Measurements from ENCODE around the gene PRICKLE3. TPM values are rescaled to one million over a fixed set of nuclear protein-coding genes. Genes with fewer than 3 reads are reported as not detected.
"Not testable (repeated sequence)": the region's sequence is repeated elsewhere in the genome, so short reads cannot be mapped to it uniquely, and the experiment has no call there.

PRICKLE3 gene
- total RNA-seq, 1 donor from 2014 or later, result 12.7 TPM

DNA sequence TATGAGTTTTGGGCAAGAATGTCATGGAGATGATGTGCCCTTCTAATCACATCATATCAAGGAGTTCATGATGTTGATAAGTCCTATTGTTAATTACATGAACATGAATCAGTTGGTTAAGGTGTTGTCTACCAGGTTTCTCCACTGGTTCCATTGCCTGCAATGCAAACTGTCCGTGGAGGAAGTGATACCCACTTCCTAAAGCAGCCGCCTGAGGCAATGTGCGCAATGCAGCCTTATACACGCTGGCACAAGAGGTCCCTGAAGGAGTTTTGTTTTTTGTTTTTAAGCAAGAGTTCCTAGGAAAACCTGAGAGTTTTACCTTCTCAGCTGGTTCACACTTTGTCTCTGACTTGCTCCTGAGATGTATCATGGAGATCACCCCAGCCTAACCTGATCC, 56.7 kb downstream of the PRICKLE3 start:
- H3K27me3 ChIP-seq (ENCODE audit: control insufficient read depth, insufficient read depth, low read length), result no peaks in the 10 kb centered on the region
- H3K36me3 ChIP-seq (ENCODE audit: control insufficient read depth, insufficient read depth, low read length), result no peaks in the 10 kb centered on the region
- no peak for TF ChIP-seq CTCF (IDR thresholded peaks at IDR 0.05; ENCODE audit: insufficient read depth, low read length, poor library complexity, severe bottlenecking)
- no peak overlapping the region for H3K4me3 ChIP-seq (ENCODE audit: low read depth, low read length)
- no peak for DNase-seq (ENCODE audit: low read depth)

DNA sequence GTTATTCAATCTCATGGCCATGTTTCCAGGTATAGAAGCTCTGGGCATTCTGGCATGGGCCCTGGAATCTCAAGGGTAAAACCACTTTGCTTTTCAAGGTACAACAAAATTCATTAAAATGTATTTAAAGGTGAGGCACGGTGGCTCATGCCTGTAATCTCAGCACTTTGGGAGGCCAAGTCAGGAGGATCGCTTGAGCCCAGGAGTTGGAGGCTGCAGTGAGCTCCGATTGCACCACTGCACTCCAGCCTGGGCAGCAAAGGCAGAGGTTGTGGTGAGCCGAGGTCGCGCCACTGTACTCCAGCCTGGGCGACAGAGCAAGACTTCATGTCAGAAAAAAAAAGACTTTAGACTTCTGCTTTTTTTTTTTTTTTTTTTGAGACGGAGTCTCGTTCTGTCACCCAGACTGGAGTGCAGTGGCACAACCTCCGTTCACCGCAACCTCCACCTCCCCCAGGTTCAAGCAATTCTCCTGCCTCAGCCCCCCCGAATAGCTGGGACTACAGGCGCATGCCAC, 58.4 kb downstream of the PRICKLE3 start:
- DNase-seq (ENCODE audit: low read depth); H3K27me3 ChIP-seq (ENCODE audit: control insufficient read depth, insufficient read depth, low read length); H3K36me3 ChIP-seq (ENCODE audit: control insufficient read depth, insufficient read depth, low read length); H3K4me3 ChIP-seq (ENCODE audit: low read depth, low read length): not testable (repeated sequence)

Other genes with a start within 250 kb of the PRICKLE3 start
- gene OTUD5, start 228.8 kb downstream of the PRICKLE3 start, total RNA-seq, result 51.7 and 56.0 TPM in 2 replicates
- 0.67 and 1.6 TPM in 2 replicates for gene KCND1, start 214.5 kb downstream of the PRICKLE3 start, total RNA-seq
- 25.8 and 31.1 TPM in 2 replicates for gene GRIPAP1, start 184.1 kb downstream of the PRICKLE3 start, total RNA-seq
- 55.6 and 63.3 TPM in 2 replicates for gene TFE3, start 143.0 kb downstream of the PRICKLE3 start, total RNA-seq
- gene CCDC120, start 127.4 kb downstream of the PRICKLE3 start, total RNA-seq, result 5.5 and 6.4 TPM in 2 replicates
- 16.8 and 18.1 TPM in 2 replicates for gene PRAF2, start 112.4 kb downstream of the PRICKLE3 start, total RNA-seq
- 115 and 117 TPM in 2 replicates for gene WDR45, start 106.5 kb downstream of the PRICKLE3 start, total RNA-seq
- 26.4 and 35.0 TPM in 2 replicates for gene GPKOW, start 62.6 kb downstream of the PRICKLE3 start, total RNA-seq
- 2.9 and 5.1 TPM in 2 replicates for gene MAGIX, start 23.6 kb downstream of the PRICKLE3 start, total RNA-seq
- gene PLP2, start 14.5 kb downstream of the PRICKLE3 start, total RNA-seq, result 82.6 and 118 TPM in 2 replicates
- gene SYP, start 13.8 kb upstream of the PRICKLE3 start, total RNA-seq, result 0.27 and 1.0 TPM in 2 replicates
- gene CACNA1F, start 47.0 kb upstream of the PRICKLE3 start, total RNA-seq, result not detected in 2 replicates
- 30.8 and 32.5 TPM in 2 replicates for gene CCDC22, start 49.1 kb upstream of the PRICKLE3 start, total RNA-seq
- 0.41 and 0.71 TPM in 2 replicates for gene FOXP3, start 78.3 kb upstream of the PRICKLE3 start, total RNA-seq
- gene PPP1R3F, start 83.4 kb upstream of the PRICKLE3 start, total RNA-seq, result 4.3 and 6.5 TPM in 2 replicates
- not detected in 2 replicates for gene GAGE10, start 117.3 kb upstream of the PRICKLE3 start, total RNA-seq
- not detected in 2 replicates for gene GAGE12J, start 135.7 kb upstream of the PRICKLE3 start, total RNA-seq
- not detected in 2 replicates for gene GAGE13, start 145.2 kb upstream of the PRICKLE3 start, total RNA-seq